ENCODE data around the gene IFT43.

GRCh38 chr14:76080471-76080870, 94.9 kb downstream of the IFT43 start:
- TF ChIP-seq POLR2AphosphoS5 (IDR thresholded peaks at IDR 0.05; ENCODE audit: low read depth, low read length) (no peak), POLR2A (IDR thresholded peaks at IDR 0.05; ENCODE audit: low read depth, low read length) (no peak), POU2F2 (IDR thresholded peaks at IDR 0.05; ENCODE audit: low read depth, low read length) (no peak)
